Kidney epithelial cell (primary cell): ENCODE measurements around the gene GPR65. TPM values are rescaled to one million over a fixed set of nuclear protein-coding genes. Genes with fewer than 3 reads are reported as not detected.

ENCODE experiments used
- DNase-seq: peaks from one replicate; pipeline ENCODE4 v3.0.0-alpha.2; 2010; ENCODE audit warnings: low read depth
- H3K27me3 ChIP-seq: 2 replicates; pipeline ENCODE4 v1.6.0; 2011; ENCODE audit warnings: low read length; ENCODE audit not compliant: control insufficient read depth, insufficient read depth
- H3K36me3 ChIP-seq: 2 replicates; pipeline ENCODE4 v1.5.1; 2011; ENCODE audit warnings: low read length; ENCODE audit not compliant: control insufficient read depth, insufficient read depth
- H3K4me3 ChIP-seq: 2 replicates; pipeline ENCODE4 v1.5.1; 2011; ENCODE audit warnings: low read depth, mild to moderate bottlenecking, control low read depth, low read length
- total RNA-seq: library from RNA; depleted of rRNA; stranded (reverse); fragments of >200 nt; gene quantifications from 2 replicates; pipeline ENCODE4 v1.2.3, GENCODE V29; 2015
- TF ChIP-seq, protein P1 (sequence below): IDR thresholded peaks from 2 replicates; pipeline ENCODE4 v1.5.1; 2011; ENCODE audit warnings: mild to moderate bottlenecking, moderate library complexity, low read length, control low read depth, inconsistent platforms; ENCODE audit not compliant: insufficient read depth, poor library complexity, severe bottlenecking

The GPR65 gene
- total RNA-seq, 1 donor from 2014 or later = not detected

DNA sequence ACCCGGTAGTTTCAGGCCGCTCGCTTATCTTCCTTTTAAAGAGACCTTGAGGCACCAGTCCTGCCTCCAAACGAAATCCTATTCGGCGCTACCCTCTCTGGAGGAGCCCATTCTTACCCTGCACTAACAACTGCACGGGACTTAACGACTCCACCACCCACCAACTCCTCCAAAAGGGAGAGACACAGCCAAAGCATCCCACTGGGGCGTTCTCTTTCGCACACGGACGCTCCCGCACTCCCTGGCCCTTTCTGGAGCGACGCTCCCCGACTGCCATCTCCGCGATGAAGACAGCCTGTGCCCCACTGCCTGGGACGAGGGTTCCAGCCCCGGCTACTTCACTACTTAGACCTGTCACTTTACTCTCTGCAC, 12.6 kb upstream of the GPR65 start:
- no peak for DNase-seq
- TF ChIP-seq, protein P1, sequence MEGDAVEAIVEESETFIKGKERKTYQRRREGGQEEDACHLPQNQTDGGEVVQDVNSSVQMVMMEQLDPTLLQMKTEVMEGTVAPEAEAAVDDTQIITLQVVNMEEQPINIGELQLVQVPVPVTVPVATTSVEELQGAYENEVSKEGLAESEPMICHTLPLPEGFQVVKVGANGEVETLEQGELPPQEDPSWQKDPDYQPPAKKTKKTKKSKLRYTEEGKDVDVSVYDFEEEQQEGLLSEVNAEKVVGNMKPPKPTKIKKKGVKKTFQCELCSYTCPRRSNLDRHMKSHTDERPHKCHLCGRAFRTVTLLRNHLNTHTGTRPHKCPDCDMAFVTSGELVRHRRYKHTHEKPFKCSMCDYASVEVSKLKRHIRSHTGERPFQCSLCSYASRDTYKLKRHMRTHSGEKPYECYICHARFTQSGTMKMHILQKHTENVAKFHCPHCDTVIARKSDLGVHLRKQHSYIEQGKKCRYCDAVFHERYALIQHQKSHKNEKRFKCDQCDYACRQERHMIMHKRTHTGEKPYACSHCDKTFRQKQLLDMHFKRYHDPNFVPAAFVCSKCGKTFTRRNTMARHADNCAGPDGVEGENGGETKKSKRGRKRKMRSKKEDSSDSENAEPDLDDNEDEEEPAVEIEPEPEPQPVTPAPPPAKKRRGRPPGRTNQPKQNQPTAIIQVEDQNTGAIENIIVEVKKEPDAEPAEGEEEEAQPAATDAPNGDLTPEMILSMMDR = no peak
- Histone ChIP-seq H3K4me3 (peak overlapping the region; percentile 53), H3K27me3 (no peaks in the 10 kb centered on the region), H3K36me3 (no peaks in the 10 kb centered on the region)

DNA sequence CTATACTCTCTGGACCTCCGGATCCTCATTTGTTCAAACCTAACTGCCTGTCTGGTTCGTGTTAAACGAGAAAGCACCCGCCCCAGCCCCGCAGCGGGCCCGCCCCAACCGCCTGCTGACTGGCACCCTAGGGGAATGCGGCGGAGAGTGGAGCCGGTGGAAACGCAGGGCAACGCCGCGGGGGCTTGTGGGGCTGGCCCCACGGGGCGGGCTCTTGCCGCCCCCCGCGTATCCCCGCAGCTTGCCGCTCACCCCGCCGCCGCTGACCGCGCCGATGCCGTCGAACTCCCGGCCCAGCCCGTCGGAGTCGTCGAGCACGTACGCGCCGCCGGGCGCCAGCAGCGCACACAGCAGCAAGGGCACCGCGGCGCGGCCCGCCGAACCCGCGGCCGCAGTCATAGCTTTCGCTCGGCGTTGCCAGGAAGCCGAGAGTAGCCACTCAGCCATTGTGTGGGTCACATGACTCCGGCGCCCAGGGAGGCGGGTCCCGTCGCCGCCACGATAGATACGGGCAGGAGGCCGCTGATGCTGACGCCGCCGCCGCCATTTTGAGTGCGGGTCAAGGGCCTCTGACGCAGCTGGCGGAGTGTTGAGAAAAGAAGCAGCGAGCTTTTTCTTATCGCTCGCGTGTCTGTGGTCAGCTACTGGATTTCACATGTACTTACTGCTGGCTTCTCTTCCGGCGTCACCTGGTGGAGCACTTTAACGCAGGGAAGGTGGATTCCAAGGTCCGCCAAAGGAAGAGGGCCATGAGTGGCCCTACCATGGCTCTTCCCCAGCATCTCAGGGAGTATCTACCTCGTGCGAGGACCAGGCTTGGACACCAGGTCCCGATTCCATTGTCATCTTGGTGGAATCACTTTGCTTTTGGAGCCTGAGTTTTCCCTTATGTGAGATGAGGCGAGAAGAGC, 12.0 kb upstream of the GPR65 start, which contains the start of gene GALC:
TSS of gene GALC (minus strand) at position 465 of the 911 bp plus-strand sequence. CDS start at position 447, 18 bp downstream.
- H3K27me3 ChIP-seq = no peaks in the 10 kb centered on the region
- no peaks in the 10 kb centered on the region for H3K36me3 ChIP-seq
- TF ChIP-seq, protein P1 = no peak
- peak within 1 kb of the TSS; percentile 53 for H3K4me3 ChIP-seq
- peak; percentile 47 for DNase-seq

DNA sequence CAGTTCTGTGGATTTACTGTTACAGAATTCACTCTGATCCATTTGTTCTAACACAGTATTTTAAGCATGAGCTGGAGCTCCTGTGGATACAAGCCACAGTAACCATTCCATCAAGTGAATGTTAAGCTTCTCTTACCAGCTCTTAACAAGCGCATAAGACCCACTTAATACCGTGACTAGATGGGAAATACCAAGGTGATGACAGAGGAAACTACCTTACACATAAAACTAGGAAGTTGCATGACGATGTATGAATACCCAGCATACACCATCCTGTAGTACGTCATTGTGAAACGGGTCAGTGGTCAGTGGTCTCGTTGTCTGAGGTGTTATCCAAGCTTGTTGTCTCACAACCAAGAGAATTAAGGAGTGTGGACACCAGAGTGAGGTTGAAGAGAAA, 10.0 kb upstream of the GPR65 start:
- TF ChIP-seq, protein P1 = no peak
- Histone ChIP-seq H3K36me3 (no peaks in the 10 kb centered on the region), H3K27me3 (no peaks in the 10 kb centered on the region), H3K4me3 (no peak overlapping the region)
- no peak for DNase-seq

DNA sequence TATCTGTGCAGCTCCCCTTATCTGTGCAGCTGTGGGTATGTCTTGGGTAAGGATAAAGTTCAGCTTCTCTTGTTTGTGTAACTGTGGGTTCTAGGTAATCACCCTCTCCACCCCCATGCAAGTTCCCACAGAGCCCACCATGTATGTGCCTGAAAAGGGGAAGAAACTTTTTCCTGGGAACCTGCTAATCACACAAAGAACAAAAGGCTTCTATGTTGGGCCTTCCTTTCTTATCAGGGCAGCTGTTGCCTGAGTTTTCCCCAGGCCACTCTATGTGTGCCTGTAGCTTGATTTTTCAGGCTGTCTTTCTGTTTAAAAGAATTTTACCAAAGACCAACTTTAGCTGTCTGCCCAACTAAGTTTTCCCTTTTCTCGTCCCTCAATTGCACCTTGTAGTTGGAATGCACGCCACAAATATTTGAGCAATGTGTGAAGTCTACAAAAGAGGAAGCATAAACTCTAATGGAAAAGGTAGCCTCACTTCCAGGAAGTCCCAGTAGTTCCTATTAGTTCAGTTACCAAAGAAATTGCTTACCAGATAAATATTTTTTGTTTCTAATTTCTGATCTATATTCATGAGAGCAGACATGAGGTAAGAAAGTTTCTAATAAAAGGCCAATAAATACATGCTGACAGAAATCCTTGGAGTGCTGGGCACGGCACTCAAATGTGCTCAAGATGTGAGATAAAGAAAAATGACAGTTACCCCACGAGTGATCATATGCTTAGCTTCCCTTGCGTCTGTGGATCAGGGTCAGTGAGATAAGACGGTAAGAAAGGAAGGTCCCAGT, 9.2 kb upstream of the GPR65 start:
- no peaks in the 10 kb centered on the region for H3K27me3 ChIP-seq
- no peak overlapping the region for H3K4me3 ChIP-seq
- DNase-seq = no peak
- TF ChIP-seq, protein P1 = no peak
- H3K36me3 ChIP-seq = no peaks in the 10 kb centered on the region

DNA sequence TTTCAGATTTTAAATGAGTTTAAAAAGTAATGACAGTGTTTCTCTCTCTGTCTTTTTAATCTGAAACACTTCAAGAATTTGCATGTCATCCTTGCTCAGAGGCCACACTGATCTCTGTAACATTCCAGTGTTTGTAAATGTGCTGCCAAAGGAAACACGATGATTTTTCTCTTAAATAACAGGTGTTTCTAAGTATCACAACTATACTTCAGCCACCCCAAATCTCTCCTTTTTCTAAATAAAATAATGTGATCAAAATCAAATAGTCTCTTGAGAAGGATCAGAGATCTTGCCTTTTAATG, 8.7 kb upstream of the GPR65 start:
- H3K4me3 ChIP-seq = no peak overlapping the region
- DNase-seq = no peak
- no peaks in the 10 kb centered on the region for H3K27me3 ChIP-seq
- H3K36me3 ChIP-seq = no peaks in the 10 kb centered on the region
- TF ChIP-seq, protein P1 = no peak
